HG03159 (cell line): Measurements from ENCODE around the gene KCNG2.
"Not testable (repeated sequence)": the region's sequence is repeated elsewhere in the genome, so short reads cannot be mapped to it uniquely, and the experiment has no call there.

Experiments
- ATAC-seq: cut with Tn5 transposase; IDR thresholded peaks from one replicate; pipeline ENCODE4 v1.9.1; 2021; ENCODE audit warnings: mild to moderate bottlenecking, moderate library complexity; ENCODE audit not compliant: unreplicated experiment

KCNG2 gene

GRCh38 chr18:79866889-79867574 lies 69.3 kb downstream of the KCNG2 start:
- no peak for ATAC-seq

GRCh38 chr18:79867666-79868065 lies 69.9 kb downstream of the KCNG2 start:
- no peak for ATAC-seq

GRCh38 chr18:79868168-79868784 lies 70.5 kb downstream of the KCNG2 start:
- no peak for ATAC-seq

- no peak for ATAC-seq
These were observed 71.2 kb downstream of the KCNG2 start for GRCh38 chr18:79868811-79869541.

GRCh38 chr18:79869591-79870300 lies 72.0 kb downstream of the KCNG2 start:
- no peak for ATAC-seq

- ATAC-seq: no peak
These were observed 72.7 kb downstream of the KCNG2 start for GRCh38 chr18:79870301-79871025.

- ATAC-seq: no peak
These were observed 73.3 kb downstream of the KCNG2 start for GRCh38 chr18:79871026-79871390.

- no peak for ATAC-seq
These were observed 73.8 kb downstream of the KCNG2 start for GRCh38 chr18:79871481-79872091.

- ATAC-seq: no peak
These were observed 75.0 kb downstream of the KCNG2 start for GRCh38 chr18:79872527-79873444.

- ATAC-seq: no peak
These were observed 75.8 kb downstream of the KCNG2 start for GRCh38 chr18:79873449-79874110.

GRCh38 chr18:79874553-79875530 lies 77.1 kb downstream of the KCNG2 start:
- no peak for ATAC-seq

- no peak for ATAC-seq
These were observed 77.8 kb downstream of the KCNG2 start for GRCh38 chr18:79875531-79875919.

GRCh38 chr18:79875931-79876461 lies 78.3 kb downstream of the KCNG2 start:
- ATAC-seq: no peak

- ATAC-seq: no peak
These were observed 78.8 kb downstream of the KCNG2 start for GRCh38 chr18:79876497-79876896.

- ATAC-seq: no peak
These were observed 79.7 kb downstream of the KCNG2 start for GRCh38 chr18:79877163-79878091.

GRCh38 chr18:79878246-79878645 lies 80.5 kb downstream of the KCNG2 start:
- ATAC-seq: not testable (repeated sequence)
